ENCODE measurements around the gene ATF4.
A peak's percentile ranks its signal among the peaks of the same experiment; 100 is the strongest.

Gene ATF4, protein sequence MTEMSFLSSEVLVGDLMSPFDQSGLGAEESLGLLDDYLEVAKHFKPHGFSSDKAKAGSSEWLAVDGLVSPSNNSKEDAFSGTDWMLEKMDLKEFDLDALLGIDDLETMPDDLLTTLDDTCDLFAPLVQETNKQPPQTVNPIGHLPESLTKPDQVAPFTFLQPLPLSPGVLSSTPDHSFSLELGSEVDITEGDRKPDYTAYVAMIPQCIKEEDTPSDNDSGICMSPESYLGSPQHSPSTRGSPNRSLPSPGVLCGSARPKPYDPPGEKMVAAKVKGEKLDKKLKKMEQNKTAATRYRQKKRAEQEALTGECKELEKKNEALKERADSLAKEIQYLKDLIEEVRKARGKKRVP

DNA sequence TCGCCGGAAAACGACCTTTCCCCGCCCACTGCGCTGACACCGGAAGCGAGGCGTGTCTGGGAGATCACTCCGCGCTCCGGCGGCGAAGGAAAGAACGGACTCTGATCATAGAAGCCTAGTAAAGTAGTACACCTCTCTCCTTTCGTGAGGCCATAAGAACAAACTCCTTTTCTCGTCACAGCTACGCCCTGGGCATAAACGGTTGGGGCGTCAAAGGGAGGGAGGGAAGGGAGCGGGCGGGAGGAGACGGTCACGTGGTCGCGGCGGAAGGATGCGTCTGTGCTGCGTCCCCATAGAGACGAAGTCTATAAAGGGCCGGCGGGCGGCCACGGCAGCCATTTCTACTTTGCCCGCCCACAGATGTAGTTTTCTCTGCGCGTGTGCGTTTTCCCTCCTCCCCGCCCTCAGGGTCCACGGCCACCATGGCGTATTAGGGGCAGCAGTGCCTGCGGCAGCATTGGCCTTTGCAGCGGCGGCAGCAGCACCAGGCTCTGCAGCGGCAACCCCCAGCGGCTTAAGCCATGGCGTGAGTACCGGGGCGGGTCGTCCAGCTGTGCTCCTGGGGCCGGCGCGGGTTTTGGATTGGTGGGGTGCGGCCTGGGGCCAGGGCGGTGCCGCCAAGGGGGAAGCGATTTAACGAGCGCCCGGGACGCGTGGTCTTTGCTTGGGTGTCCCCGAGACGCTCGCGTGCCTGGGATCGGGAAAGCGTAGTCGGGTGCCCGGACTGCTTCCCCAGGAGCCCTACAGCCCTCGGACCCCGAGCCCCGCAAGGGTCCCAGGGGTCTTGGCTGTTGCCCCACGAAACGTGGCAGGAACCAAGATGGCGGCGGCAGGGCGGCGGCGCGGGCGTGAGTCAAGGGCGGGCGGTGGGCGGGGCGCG is at the start of gene ATF4:
ATF4 (plus strand) TSS at position 337 of the 880 bp plus-strand sequence. CDS start 884 bp downstream, outside the sequence.
- TF ChIP-seq, protein P1, sequence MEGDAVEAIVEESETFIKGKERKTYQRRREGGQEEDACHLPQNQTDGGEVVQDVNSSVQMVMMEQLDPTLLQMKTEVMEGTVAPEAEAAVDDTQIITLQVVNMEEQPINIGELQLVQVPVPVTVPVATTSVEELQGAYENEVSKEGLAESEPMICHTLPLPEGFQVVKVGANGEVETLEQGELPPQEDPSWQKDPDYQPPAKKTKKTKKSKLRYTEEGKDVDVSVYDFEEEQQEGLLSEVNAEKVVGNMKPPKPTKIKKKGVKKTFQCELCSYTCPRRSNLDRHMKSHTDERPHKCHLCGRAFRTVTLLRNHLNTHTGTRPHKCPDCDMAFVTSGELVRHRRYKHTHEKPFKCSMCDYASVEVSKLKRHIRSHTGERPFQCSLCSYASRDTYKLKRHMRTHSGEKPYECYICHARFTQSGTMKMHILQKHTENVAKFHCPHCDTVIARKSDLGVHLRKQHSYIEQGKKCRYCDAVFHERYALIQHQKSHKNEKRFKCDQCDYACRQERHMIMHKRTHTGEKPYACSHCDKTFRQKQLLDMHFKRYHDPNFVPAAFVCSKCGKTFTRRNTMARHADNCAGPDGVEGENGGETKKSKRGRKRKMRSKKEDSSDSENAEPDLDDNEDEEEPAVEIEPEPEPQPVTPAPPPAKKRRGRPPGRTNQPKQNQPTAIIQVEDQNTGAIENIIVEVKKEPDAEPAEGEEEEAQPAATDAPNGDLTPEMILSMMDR (IDR thresholded peaks at IDR 0.05; ENCODE audit: low read depth, low read length, missing control alignments) = no peak
- H3K4me3 ChIP-seq (replicated peaks; ENCODE audit: low read depth, low read length) = peak within 1 kb of the TSS; percentile 88
- DNase-seq (ENCODE audit: extremely low read depth, low read depth) = no peak

DNA sequence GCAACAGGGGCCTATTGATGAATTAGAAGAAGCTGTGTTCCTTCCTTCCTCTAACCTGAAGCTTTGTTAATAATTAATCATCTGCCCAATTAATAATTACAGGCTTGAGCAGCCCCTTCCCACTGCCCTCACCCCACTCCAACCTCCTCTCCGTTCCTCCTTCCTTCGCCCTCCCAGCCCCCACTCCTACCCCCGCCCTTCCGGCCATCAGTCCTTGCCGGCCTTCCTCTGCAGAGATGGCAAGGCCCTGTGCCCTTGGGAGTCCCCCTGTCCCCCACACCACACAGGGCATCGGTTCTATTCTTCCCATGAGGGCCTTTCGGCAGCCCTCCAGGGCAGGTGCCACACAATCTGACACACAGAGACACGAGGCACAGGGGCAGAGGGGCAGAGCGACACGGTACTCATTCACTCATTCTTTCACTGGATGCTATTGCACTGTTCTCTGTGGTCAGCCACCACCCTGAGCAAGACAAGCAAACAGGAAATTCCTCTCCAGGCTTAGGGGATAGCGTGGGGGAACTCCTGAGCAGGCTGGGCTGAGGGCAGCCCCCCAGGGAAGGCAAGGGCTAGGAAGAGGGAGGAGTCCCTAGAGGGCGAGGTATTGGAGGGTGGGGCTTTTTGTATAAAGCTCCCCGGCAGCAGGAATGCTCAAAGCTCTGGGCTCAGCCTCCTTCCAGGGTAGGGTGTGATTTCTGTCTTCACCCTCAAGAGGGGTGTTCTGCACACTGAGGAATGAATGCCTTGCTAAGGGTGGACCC is 48.8 kb upstream of the ATF4 start:
- H3K4me3 ChIP-seq (replicated peaks; ENCODE audit: low read depth, low read length) = no peak overlapping the region
- DNase-seq (ENCODE audit: extremely low read depth, low read depth) = no peak
- TF ChIP-seq, protein P1 (IDR thresholded peaks at IDR 0.05; ENCODE audit: low read depth, low read length, missing control alignments) = no peak

DNA sequence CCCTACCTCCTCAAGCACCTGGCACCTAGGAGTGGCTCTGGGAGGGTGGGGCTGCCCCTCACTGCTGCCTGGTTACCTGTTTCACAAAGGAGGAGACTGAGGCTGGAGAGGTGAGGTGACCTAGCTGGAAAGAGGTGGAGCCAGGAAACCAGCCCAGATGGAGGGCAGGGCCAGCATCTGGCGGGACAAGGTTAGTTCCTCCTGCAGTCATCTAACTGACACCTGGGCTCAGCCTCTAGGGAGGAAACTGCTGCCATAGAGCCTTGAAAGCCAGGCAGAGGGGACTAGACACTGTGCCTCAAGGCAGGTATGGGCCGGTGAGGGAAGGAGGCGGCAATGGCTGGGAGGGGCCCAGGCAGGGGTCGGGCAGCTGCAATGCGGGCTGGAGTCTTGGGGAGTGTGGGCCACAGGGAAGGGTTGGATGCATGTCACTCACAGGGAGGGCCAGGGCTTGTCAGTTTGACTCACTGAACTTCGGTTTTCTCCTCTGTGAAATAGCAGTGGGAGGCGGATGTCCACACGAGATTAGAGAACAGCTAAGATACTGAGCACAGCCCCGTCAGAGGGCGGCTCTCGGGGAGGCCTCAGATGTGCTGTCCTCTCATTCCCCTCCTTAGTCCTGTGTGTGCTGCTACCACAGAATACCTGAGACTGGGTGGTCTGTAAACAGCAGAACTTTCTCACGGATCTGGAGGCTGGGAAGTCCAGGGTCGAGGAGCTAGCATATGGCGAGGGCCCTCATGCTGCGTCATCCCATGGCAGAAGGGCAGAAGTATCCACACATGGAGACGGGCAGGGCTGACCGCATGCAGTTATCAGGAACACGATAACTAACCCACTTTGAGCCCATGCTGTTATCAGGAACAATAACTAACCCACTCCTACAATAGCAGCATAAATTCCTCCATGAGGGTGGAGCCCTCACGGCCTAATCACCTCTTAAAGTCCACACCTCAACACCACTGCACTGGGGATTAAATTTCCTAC is 47.5 kb upstream of the ATF4 start:
- TF ChIP-seq, protein P1 (IDR thresholded peaks at IDR 0.05; ENCODE audit: low read depth, low read length, missing control alignments) = no peak
- DNase-seq (ENCODE audit: extremely low read depth, low read depth) = no peak
- no peak overlapping the region for H3K4me3 ChIP-seq (replicated peaks; ENCODE audit: low read depth, low read length)

DNA sequence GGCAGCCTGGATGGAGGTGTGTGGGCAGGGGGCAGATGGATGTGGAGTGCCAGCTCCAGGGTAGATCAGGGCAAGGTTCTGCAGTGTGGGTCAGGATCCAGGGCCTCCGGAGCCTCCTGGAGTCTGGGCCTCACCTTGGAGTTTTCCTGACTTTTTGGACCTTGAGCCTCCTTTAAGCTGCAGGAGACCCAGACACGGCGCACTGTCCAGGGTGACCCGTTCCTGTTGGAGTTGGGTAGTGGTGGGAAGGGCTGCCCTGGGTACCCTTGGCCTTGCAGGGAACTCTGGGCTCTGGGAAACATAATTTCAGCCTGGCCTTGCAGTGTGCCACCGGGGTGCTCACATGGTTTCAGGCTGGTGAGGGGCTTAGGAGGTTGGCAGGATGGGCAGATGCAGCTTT is 46.5 kb upstream of the ATF4 start:
- TF ChIP-seq, protein P1 (IDR thresholded peaks at IDR 0.05; ENCODE audit: low read depth, low read length, missing control alignments) = no peak
- no peak for DNase-seq (ENCODE audit: extremely low read depth, low read depth)
- H3K4me3 ChIP-seq (replicated peaks; ENCODE audit: low read depth, low read length) = no peak overlapping the region

DNA sequence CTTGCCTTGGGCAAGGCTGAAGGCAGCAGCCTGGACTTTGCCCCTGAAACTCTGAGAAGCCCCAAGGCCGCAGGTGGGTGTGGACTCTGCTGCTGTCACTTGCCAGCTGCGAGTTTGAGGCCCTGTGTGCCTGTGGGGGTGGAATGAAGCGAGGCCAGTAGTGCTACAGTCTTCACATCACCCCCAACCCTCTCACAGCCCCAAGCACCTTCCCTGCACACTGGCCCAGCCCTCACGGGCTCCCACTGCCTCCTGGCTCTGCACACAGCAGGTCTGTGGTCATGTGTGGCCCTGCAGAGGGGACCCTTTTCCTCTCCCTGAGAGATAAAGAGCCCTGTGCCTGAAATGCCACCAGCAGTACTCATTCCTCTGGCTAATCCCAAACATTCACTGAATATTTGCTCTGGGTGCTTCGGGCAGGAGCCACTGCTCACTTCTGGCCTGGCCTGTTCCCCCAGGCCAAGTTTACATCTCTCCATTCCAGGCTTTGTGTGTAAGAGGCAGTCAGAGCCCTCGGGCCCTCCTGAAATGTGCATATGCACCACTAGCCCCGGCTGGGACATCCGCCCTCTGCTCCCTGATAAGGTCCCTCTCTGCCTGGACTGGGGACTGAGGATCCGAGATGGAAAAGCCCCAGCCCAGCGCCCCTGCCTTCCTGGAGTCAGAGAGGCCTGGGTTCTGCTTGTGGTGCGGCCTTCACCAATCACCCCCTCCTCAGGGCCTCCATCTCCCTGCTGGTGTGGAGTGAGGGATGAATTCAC is 45.8 kb upstream of the ATF4 start:
- DNase-seq (ENCODE audit: extremely low read depth, low read depth) = no peak
- TF ChIP-seq, protein P1 (IDR thresholded peaks at IDR 0.05; ENCODE audit: low read depth, low read length, missing control alignments) = no peak
- no peak overlapping the region for H3K4me3 ChIP-seq (replicated peaks; ENCODE audit: low read depth, low read length)

Data from HFF-Myc (cell line).